NCI-H1694 (cell line): ENCODE data around the gene BTG4.

ENCODE experiments used
- DNase-seq: peaks from one replicate; lab custom pipeline; 2025; lab: John Stamatoyannopoulos, UW

Gene BTG4

GRCh38 chr11:111537336-111537860, 25.2 kb upstream of the BTG4 start:
- no peak for DNase-seq

GRCh38 chr11:111535281-111535680, 23.1 kb upstream of the BTG4 start:
- DNase-seq, result no peak

GRCh38 chr11:111532365-111532709, 20.2 kb upstream of the BTG4 start:
- DNase-seq, result no peak

- no peak for DNase-seq
Observed at GRCh38 chr11:111531687-111532364, 19.6 kb upstream of the BTG4 start.

- no peak for DNase-seq
Observed at GRCh38 chr11:111531136-111531535, 18.9 kb upstream of the BTG4 start.

GRCh38 chr11:111530091-111530490, 17.9 kb upstream of the BTG4 start:
- DNase-seq, result no peak

DNA sequence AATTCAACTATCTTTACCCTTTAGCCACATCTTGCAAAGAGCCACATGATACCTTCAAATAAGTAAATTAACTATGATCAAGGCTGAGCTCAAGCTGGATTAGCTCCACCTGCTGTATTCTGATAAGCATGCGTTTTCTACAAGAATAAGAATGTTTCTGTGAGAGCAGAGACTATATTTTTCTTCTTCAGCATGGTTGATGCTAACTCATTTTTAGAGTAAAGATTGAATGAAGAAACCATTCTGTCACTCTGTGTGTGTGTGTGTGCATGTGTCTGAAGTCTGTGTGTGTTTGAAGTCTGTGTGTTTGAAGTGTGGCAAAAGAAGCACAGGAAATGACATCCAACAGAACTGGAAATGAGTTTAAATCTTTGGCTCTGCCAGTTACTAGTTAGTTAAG, 16.4 kb upstream of the BTG4 start:
- DNase-seq, result no peak

GRCh38 chr11:111527279-111527678, 15.1 kb upstream of the BTG4 start:
- no peak for DNase-seq

DNA sequence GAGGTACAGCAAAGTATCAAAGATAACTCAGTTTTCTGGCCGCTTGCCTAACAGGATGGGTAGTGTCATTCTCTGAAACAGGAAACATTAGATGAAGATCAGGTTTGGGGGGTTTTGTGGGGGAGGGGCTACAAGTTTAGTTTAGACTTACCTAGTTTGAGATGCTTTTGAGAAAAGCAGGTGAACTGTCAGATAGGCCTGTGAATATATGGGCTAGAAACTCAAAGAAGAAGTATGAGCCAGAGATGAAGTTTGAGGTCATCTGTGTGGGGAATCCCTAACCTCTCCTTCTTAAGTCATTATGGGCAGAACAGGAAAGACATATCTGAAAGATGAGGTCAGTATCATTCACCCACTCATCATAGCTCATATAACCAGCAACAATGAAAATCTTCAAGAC, 14.3 kb upstream of the BTG4 start:
- no peak for DNase-seq

DNA sequence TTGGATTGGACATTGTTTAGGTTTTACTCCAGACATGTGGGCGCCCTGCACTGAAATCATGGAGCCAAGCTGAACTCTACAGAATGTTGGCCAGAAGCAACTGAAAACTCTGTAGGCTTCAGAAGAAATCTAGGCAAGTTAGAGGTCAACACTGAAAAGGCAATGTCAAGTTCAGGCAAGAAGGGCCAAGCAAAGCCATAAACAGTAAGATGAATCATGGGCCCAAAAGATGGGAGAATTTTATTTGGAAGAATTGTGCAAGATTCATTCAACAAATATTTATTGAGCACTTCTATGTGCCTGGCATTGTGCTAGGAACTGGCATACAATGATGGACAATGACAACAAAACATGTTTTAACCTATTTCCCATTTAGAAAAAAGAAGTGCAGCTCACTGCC, 13.3 kb upstream of the BTG4 start:
- no peak for DNase-seq

GRCh38 chr11:111524056-111524455, 11.9 kb upstream of the BTG4 start:
- DNase-seq, result no peak

GRCh38 chr11:111523343-111523742, 11.2 kb upstream of the BTG4 start:
- DNase-seq, result no peak

GRCh38 chr11:111522426-111522825, 10.2 kb upstream of the BTG4 start:
- no peak for DNase-seq

GRCh38 chr11:111521135-111521534, 8.9 kb upstream of the BTG4 start:
- DNase-seq, result no peak

GRCh38 chr11:111520560-111520959, 8.4 kb upstream of the BTG4 start:
- DNase-seq, result no peak

DNA sequence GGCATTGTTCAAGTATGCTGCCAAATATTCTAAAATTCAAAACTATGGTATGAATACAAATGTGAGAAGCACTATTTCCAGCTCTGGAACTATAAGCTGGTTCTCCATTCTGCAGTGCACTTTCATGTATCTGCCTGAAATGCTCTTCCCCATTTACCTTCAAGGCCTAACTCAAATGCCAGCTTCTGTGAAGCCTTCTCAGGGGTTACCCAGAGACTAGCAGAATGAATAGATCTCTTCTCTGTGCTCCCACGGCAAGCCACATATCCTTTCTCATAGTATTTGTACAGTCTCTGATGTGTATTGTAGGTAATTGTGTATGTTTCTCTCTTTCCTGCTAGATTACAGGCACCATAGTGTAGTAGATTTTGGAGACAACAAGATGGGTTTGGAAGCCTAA, 6.5 kb upstream of the BTG4 start:
- no peak for DNase-seq

- no peak for DNase-seq
Observed at GRCh38 chr11:111515591-111515990, 3.4 kb upstream of the BTG4 start.

GRCh38 chr11:111514216-111515031, 2.2 kb upstream of the BTG4 start, which contains the start of gene HOATZ:
Gene HOATZ, plus strand, starts transcription at chr11:111514778. Its CDS starts 7 bp downstream, at chr11:111514785.
- DNase-seq, result no peak

DNA sequence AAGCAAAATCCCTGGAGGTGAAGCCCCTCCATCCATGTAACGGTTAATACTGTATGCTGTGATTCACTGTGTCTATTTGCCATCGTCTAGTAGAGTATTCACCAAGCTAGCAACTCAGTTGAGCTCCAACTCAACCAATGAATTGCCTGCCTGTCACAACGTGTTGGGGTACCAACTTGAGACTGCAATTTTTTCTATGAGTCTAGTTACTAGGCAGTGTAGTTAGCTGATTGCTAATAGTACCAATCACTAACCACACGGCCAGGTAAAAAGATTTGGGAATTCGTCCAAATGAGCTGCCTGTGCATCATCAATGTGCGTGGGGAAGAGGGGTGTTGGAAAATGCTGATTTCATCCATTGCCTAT, 1.0 kb upstream of the BTG4 start:
- DNase-seq, result no peak

DNA sequence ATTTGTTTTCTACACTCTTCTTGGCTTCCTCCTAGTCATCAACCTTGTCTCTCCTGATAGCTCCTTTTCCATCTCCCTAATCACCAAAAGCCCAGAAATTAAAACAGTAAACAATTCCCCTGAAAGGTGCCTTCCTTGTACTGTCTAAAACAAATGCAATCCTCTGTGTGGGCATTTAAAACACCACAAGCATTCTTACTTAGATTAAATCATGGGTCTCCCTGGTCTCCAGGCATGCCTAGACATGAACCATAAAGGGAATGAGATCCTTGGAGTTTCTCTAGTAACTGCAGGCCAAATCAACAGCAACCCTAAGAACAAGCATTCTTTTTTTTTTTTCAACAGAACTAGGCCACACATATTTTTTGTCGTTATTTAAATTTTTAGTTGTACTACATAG, 1.9 kb downstream of the BTG4 start:
- DNase-seq, result no peak

GRCh38 chr11:111502611-111503010, 9.6 kb downstream of the BTG4 start:
- no peak for DNase-seq

- no peak for DNase-seq
Observed at GRCh38 chr11:111500481-111500880, 11.7 kb downstream of the BTG4 start.

DNA sequence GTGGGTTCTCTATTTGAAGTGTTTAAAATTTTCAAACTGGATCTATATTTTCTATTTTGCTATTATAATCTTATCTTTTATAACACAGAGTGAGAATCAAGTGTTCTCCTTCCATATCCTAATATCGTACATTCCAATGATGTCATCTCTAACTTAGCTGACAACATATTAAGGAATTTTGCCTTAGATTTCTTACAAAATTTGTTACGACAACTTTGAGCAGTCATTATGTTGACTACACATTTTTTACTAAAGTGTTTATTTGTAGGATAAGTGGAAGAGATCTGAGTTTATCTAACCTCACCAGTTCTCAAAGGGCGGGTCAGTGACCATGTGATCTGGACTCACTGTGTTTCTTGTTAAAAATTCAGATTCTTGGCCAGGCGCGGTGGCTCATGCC, 12.7 kb downstream of the BTG4 start:
- no peak for DNase-seq

GRCh38 chr11:111494040-111494439, 18.1 kb downstream of the BTG4 start:
- DNase-seq, result no peak
